Type B pancreatic cell (in vitro differentiated cells): Measurements from ENCODE around the gene GLTPD2. TPM values are rescaled to one million over a fixed set of nuclear protein-coding genes. Genes with fewer than 3 reads are reported as not detected.

Source experiments
- DNase-seq: peaks from one replicate; pipeline ENCODE4 v3.0.0; 2021; ENCODE audit warnings: mixed read lengths; ENCODE audit not compliant: unreplicated experiment; ENCODE audit errors: extremely low spot score
- H3K27ac Mint-ChIP-seq: 2 replicates; pipeline ENCODE4 v1.8.0; 2021; ENCODE audit warnings: mild to moderate bottlenecking, mixed read lengths
- H3K27me3 Mint-ChIP-seq: 2 replicates; pipeline ENCODE4 v1.8.0; 2021; ENCODE audit warnings: mixed read lengths
- H3K36me3 Mint-ChIP-seq: 2 replicates; pipeline ENCODE4 v1.8.0; 2021; ENCODE audit warnings: mixed read lengths
- H3K4me1 Mint-ChIP-seq: one replicate; pipeline ENCODE4 v1.8.0; 2021; ENCODE audit warnings: mixed read lengths; ENCODE audit not compliant: unreplicated experiment
- H3K4me3 Mint-ChIP-seq: 2 replicates; pipeline ENCODE4 v1.8.0; 2021; ENCODE audit warnings: mild to moderate bottlenecking, mixed read lengths
- H3K9me3 Mint-ChIP-seq: 2 replicates; pipeline ENCODE4 v1.8.0; 2021; ENCODE audit warnings: mixed read lengths
- total RNA-seq: library from RNA; stranded (reverse); gene quantifications from 2 replicates; pipeline ENCODE4 v1.2.1, GENCODE V29; 2021; ENCODE audit warnings: low replicate concordance
- TF ChIP-seq, protein P1 (sequence below): fragments of 200-600 bp; sonication (generic); conservative IDR thresholded peaks from 2 replicates; pipeline ENCODE4 v1.5.0; 2021; ENCODE audit warnings: antibody characterized with exemption, mild to moderate bottlenecking

Gene GLTPD2
- total RNA-seq, 1 donor from 2014 or later = 4.7 TPM

DNA sequence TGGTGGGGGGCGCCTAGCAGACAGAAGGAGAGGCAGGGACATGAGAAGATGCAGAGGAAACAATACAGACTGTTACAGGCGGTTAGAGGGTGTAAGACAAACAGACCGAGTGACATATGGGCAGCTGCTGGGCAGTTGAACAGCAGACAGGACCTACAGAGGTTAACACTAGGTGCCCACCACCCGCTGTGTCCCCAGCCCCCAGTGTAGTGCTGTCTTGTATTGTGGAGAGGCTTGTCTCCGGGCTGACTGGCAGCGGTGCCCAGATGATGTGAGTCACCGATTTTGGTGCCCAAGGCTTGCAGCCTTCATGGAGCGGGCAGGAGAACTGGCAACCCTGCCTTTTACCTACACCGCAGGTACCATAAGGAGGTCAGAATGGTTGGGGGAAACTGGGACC, 46.6 kb upstream of the GLTPD2 start:
- Mint-ChIP-seq H3K27me3 (peaks cover 84% of the 10 kb centered on the region), H3K4me3 (no peak overlapping the region), H3K36me3 (no peaks in the 10 kb centered on the region), H3K4me1 (peaks cover 13% of the 10 kb centered on the region), H3K9me3 (no peaks in the 10 kb centered on the region), H3K27ac (peak overlapping the region; percentile 23)
- TF ChIP-seq, protein P1, sequence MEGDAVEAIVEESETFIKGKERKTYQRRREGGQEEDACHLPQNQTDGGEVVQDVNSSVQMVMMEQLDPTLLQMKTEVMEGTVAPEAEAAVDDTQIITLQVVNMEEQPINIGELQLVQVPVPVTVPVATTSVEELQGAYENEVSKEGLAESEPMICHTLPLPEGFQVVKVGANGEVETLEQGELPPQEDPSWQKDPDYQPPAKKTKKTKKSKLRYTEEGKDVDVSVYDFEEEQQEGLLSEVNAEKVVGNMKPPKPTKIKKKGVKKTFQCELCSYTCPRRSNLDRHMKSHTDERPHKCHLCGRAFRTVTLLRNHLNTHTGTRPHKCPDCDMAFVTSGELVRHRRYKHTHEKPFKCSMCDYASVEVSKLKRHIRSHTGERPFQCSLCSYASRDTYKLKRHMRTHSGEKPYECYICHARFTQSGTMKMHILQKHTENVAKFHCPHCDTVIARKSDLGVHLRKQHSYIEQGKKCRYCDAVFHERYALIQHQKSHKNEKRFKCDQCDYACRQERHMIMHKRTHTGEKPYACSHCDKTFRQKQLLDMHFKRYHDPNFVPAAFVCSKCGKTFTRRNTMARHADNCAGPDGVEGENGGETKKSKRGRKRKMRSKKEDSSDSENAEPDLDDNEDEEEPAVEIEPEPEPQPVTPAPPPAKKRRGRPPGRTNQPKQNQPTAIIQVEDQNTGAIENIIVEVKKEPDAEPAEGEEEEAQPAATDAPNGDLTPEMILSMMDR = no peak
- no peak for DNase-seq

- Mint-ChIP-seq H3K36me3 (no peaks in the 10 kb centered on the region), H3K27ac (no peak overlapping the region), H3K4me1 (peaks cover 13% of the 10 kb centered on the region), H3K9me3 (no peaks in the 10 kb centered on the region), H3K4me3 (no peak overlapping the region), H3K27me3 (peaks cover 86% of the 10 kb centered on the region)
- DNase-seq = no peak
- TF ChIP-seq, protein P1 = no peak
Measured at GRCh38 chr17:4742629-4743028, 46.1 kb upstream of the GLTPD2 start.

DNA sequence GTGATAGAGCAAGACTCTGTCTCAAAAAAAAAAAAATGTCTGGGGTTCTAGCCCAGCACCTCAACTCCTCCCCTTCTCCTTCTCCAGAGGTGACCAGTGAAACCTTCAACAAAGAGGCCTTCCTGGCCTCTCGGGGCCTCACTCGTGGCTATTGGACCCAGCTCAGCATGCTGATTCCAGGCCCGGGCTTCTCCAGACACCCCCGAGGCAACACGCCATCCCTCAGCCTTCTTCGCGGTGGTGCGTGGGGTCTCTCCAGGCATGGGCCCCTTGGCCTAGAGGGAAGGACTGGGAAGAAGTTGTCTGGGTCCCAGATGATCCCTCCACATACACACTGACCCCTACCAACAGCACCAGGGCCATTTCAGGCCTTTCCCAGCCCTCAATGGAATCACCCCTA, 45.5 kb upstream of the GLTPD2 start:
- Mint-ChIP-seq H3K27me3 (peaks cover 89% of the 10 kb centered on the region), H3K27ac (no peak overlapping the region), H3K4me3 (no peak overlapping the region), H3K9me3 (no peaks in the 10 kb centered on the region), H3K4me1 (peaks cover 13% of the 10 kb centered on the region), H3K36me3 (no peaks in the 10 kb centered on the region)
- no peak for DNase-seq
- TF ChIP-seq, protein P1 = no peak

GRCh38 chr17:4743898-4744297, 44.9 kb upstream of the GLTPD2 start:
- Mint-ChIP-seq H3K9me3 (no peaks in the 10 kb centered on the region), H3K27ac (no peak overlapping the region), H3K36me3 (no peaks in the 10 kb centered on the region), H3K4me1 (peaks cover 7% of the 10 kb centered on the region), H3K27me3 (peaks cover 89% of the 10 kb centered on the region), H3K4me3 (no peak overlapping the region)
- TF ChIP-seq, protein P1 = no peak
- no peak for DNase-seq

DNA sequence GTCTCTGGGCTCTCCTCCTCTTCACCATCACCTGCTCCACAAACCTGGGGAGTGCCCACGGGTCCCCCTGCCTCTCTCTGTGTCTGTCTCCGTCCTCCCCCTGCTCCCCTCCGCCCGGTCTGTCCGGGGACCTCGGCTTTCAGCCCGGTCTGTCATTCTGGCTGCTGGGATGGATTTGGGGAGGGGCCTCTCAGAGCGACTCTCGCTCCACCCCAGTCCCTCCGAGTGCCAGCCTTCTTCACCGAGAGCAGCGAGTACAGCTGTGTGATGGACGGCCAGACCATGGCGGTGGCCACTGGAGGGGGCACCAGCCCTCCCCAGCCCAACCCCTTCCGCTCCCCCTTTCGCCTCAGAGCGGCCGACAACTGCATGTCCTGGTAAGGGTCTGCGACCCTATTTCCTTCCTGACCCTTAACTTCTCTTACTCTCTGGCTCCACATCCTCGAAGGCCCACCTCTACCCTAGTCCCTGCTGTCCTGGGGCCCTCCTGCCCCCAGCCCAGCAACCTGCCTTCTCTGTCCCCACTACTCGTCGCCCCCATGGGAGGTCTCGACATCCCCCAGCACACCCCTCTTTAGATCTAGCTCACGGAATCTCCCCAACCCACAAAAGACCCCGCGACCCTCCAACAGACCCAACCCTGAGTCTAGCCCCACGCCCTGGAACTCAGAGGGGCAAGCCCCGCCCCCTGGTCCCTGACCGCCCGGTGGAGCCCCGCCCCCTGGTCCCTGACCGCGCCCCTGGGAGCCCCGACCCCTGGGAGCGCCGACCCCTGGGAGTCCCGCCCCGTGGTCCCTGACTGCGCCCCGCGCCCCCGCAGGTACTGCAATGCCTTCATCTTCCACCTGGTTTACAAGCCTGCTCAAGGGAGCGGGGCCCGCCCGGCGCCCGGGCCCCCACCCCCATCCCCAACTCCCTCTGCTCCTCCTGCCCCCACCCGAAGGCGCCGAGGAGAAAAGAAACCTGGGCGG, 43.5 kb upstream of the GLTPD2 start:
- no peaks in the 10 kb centered on the region for H3K36me3 Mint-ChIP-seq
- peak overlapping the region; percentile 70 for H3K4me3 Mint-ChIP-seq

More for the DNA sequence above, 43.5 kb upstream of the GLTPD2 start:
- Mint-ChIP-seq H3K27ac (no peak overlapping the region), H3K4me1 (peaks cover 4% of the 10 kb centered on the region), H3K9me3 (no peaks in the 10 kb centered on the region), H3K27me3 (peaks cover 88% of the 10 kb centered on the region)
- TF ChIP-seq, protein P1 = no peak
- no peak for DNase-seq
